Midbrain (tissue), 1 donor: ENCODE results near the gene PRR12.

Source experiments
- DNase-seq: peaks from one replicate; lab custom pipeline; 2025; lab: John Stamatoyannopoulos, UW

PRR12 gene

GRCh38 chr19:49560358-49560900 lies 30.6 kb upstream of the PRR12 start:
- DNase-seq, result peak; percentile 61

GRCh38 chr19:49564616-49565045 lies 26.4 kb upstream of the PRR12 start:
- no peak for DNase-seq

- DNase-seq, result no peak
Observed at GRCh38 chr19:49565261-49565660, 25.7 kb upstream of the PRR12 start.

GRCh38 chr19:49566302-49566701 lies 24.7 kb upstream of the PRR12 start:
- no peak for DNase-seq

GRCh38 chr19:49567861-49568441 lies 23.0 kb upstream of the PRR12 start:
- DNase-seq, result no peak

- peak; percentile 78 for DNase-seq
Observed at GRCh38 chr19:49570138-49570856, 20.7 kb upstream of the PRR12 start.

- peak; percentile 11 for DNase-seq
Observed at GRCh38 chr19:49570997-49571676, 19.8 kb upstream of the PRR12 start.

GRCh38 chr19:49573009-49573408 lies 18.0 kb upstream of the PRR12 start:
- DNase-seq, result no peak

GRCh38 chr19:49573425-49573824 lies 17.6 kb upstream of the PRR12 start:
- no peak for DNase-seq

- no peak for DNase-seq
Observed at GRCh38 chr19:49574206-49574755, 16.7 kb upstream of the PRR12 start.

- DNase-seq, result no peak
Observed at GRCh38 chr19:49579193-49579592, 11.8 kb upstream of the PRR12 start.

GRCh38 chr19:49579947-49580263 lies 11.1 kb upstream of the PRR12 start:
- DNase-seq, result no peak

- peak; percentile 95 for DNase-seq
Observed at GRCh38 chr19:49580264-49581006, 10.5 kb upstream of the PRR12 start, which contains the start of gene NOSIP. Gene NOSIP (minus strand): TSS chr19:49580556. CDS start chr19:49560691, 19,865 bp downstream.

GRCh38 chr19:49581007-49581508 lies 9.9 kb upstream of the PRR12 start, which contains the start of gene PRRG2:
Gene PRRG2 (plus strand): TSS chr19:49581316. CDS start chr19:49583220, 1,904 bp downstream.
- no peak for DNase-seq

- no peak for DNase-seq
Observed at GRCh38 chr19:49583239-49583638, 7.7 kb upstream of the PRR12 start.

- no peak for DNase-seq
Observed at GRCh38 chr19:49585023-49585422, 6.0 kb upstream of the PRR12 start.

- DNase-seq, result no peak
Observed at GRCh38 chr19:49587227-49587626, 3.8 kb upstream of the PRR12 start.

GRCh38 chr19:49588365-49589122 lies 2.4 kb upstream of the PRR12 start:
- no peak for DNase-seq

GRCh38 chr19:49589502-49589905 lies 1.5 kb upstream of the PRR12 start:
- DNase-seq, result no peak

- peak; percentile 77 for DNase-seq
Observed at GRCh38 chr19:49590071-49590970, 661 bp upstream of the PRR12 start.
